Duodenal mucosa (tissue), 2 donors: ENCODE data around the gene FSTL4.

Experiments
- H3K27ac ChIP-seq: one replicate; pipeline ENCODE4 v1.7.0; 2013; ENCODE audit warnings: low read depth, low read length
- H3K27me3 ChIP-seq, 2 donors: one replicate each; pipeline ENCODE4 v1.7.0; 2013; ENCODE audit warnings: low read length in 2 of 2, control low read depth in 1 of 2; ENCODE audit not compliant: insufficient read depth in 2 of 2, control insufficient read depth in 1 of 2
- H3K36me3 ChIP-seq, 2 donors: one replicate each; pipeline ENCODE4 v1.7.0; 2013; ENCODE audit warnings: low read length in 2 of 2, control low read depth in 1 of 2; ENCODE audit not compliant: insufficient read depth in 2 of 2, control insufficient read depth in 1 of 2
- H3K4me1 ChIP-seq, 2 donors: one replicate each; pipeline ENCODE4 v1.7.0; 2013; ENCODE audit warnings: low read length in 2 of 2, control low read depth in 1 of 2; ENCODE audit not compliant: insufficient read depth in 2 of 2, control insufficient read depth in 1 of 2
- H3K4me3 ChIP-seq, 2 donors: one replicate each; pipeline ENCODE4 v1.7.0; 2013; ENCODE audit warnings: low read length in 2 of 2, low read depth in 1 of 2
- H3K9ac ChIP-seq, 2 donors: one replicate each; pipeline ENCODE4 v1.7.0; 2013; ENCODE audit warnings: low read length in 2 of 2, low read depth in 1 of 2
- H3K9me3 ChIP-seq, 2 donors: one replicate each; pipeline ENCODE4 v1.7.0; 2013; ENCODE audit warnings: low read length in 2 of 2, control low read depth in 1 of 2; ENCODE audit not compliant: control insufficient read depth in 1 of 2

The FSTL4 gene

DNA sequence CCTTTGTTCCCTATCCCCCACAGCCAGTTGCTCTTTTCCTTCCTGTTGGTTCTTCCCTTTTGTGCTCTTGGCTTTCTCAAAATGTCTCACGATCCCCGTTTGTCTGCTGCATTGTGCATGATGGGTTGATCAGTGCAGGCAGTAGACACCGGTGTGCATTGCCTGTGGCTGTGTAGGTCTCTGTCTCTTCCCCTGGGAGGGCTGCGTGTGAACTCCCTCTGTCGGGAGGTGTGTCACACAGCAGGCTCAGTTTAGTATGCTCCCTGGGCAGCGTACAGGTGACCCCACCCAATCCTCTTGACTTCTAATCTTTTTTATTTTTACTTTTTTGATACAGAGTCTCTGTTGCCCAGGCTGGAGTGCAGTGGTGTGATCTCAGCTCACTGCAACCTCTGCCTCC is 265.3 kb downstream of the FSTL4 start:
- H3K4me1 ChIP-seq, result no peaks in the 10 kb centered on the region

DNA sequence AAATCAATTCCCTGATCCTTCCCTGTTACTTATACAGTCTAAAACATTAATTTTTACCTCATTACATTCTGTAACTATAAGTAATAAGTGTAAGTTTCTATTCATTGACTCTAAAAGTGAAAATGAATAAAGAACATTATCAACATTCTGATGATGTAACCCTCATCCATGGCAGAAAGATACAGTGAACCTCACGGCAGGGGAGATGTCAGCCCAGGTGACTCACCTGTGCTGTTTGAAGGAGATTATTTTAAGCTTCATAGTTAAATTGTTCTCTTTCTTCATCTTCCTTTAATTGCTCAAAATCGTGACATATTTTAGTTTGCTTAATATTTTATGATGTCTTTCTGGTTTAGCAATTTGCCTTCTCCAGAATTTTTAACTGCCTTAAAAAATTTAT is 268.1 kb downstream of the FSTL4 start:
- Histone ChIP-seq H3K27me3 (no peaks in the 10 kb centered on the region), H3K9me3 (no peaks in the 10 kb centered on the region), H3K4me3 (no peak overlapping the region), H3K9ac (no peak overlapping the region), H3K27ac (no peak overlapping the region), H3K4me1 (no peaks in the 10 kb centered on the region), H3K36me3 (no peaks in the 10 kb centered on the region)

More for the DNA sequence above, 265.3 kb downstream of the FSTL4 start:
- Histone ChIP-seq H3K4me3 (no peak overlapping the region), H3K9me3 (no peaks in the 10 kb centered on the region), H3K9ac (no peak overlapping the region), H3K27ac (no peak overlapping the region), H3K36me3 (no peaks in the 10 kb centered on the region), H3K27me3 (no peaks in the 10 kb centered on the region)

DNA sequence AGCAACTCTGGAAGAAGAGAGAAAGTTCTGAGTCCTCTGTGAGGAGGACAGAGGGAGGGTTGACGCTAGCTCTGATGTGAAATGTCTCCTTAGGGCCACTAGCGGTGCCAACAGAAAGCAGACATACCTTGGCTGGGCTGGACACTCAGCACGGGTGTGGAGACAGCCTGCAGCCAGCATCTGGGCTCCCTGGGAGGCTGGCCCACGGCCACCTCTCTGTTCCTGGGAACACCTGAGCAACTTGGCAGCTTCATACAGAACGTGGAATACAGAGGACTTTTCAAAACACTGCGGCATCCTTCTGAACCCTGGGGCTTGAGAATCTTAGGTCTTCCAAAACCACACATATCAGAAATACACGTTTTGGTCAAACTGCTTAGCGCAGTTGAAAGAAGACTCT is 269.1 kb downstream of the FSTL4 start:
- Histone ChIP-seq H3K4me3 (no peak overlapping the region), H3K4me1 (no peaks in the 10 kb centered on the region), H3K9me3 (no peaks in the 10 kb centered on the region), H3K27ac (no peak overlapping the region), H3K27me3 (no peaks in the 10 kb centered on the region), H3K9ac (no peak overlapping the region), H3K36me3 (no peaks in the 10 kb centered on the region)

DNA sequence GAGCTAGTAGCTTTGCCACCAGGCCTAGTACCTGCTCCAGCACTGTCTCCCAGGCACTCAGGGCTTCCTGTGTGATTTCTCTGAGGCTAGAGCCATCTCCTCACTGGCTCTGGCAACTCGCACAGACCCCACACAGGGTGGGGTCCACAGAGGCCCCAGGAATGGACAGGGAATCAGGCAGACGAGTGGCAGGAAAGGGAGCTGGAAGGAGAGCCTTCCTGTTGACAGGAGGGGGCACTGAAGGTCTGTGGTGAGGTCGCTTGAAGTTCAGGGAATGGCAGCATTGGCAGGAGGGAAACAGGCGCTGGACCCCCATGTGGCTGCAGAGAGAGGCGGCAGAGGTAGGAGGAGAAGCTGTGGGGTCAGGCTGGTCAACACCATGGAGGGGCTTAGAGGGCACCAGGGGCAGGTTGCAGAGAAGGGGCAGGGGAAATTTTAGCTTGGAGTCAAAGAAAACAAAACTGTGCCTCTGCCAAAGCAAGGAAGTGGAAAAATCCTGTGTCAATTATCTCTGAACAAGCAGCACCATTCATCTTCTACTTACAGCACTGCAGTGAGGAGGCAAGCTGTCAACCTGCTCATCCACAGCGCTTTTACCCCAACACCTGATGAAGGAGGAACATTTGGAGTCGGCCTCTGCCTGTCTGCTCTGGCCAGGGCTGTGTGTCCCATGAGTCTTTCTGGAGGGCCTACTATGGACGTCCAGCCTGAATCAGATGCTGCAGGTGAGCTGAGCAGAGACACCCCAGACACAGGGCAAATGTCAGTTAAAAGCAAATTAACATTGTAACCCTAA is 270.2 kb downstream of the FSTL4 start:
- H3K27me3 ChIP-seq, result no peaks in the 10 kb centered on the region
- H3K27ac ChIP-seq, result no peak overlapping the region
- no peaks in the 10 kb centered on the region for H3K36me3 ChIP-seq
- H3K4me1 ChIP-seq, result no peaks in the 10 kb centered on the region
- H3K9ac ChIP-seq, result no peak overlapping the region
- no peak overlapping the region for H3K4me3 ChIP-seq
- no peaks in the 10 kb centered on the region for H3K9me3 ChIP-seq

DNA sequence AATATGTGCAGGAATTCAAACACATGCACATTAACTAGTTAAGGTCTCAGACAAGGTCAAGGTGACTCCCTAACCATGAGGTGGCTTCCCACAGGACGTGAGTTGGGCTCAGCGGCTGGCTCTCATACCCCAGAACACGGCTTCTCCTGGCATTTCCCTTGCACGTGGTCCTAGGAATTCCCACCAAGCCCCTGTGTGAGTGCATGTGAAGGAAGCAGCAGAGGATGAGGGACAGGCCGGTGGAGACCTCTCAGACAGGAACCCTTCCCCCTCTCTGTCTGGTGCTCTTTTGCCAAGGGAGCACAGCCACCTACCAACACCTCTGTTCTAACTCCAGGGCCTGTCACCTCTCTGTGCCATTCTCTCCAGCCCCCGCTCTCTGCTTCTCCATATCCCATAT is 271.0 kb downstream of the FSTL4 start:
- no peaks in the 10 kb centered on the region for H3K4me1 ChIP-seq
- H3K9me3 ChIP-seq, result no peaks in the 10 kb centered on the region
- H3K4me3 ChIP-seq, result no peak overlapping the region
- H3K27me3 ChIP-seq, result no peaks in the 10 kb centered on the region
- no peaks in the 10 kb centered on the region for H3K36me3 ChIP-seq
- H3K9ac ChIP-seq, result no peak overlapping the region
- no peak overlapping the region for H3K27ac ChIP-seq

DNA sequence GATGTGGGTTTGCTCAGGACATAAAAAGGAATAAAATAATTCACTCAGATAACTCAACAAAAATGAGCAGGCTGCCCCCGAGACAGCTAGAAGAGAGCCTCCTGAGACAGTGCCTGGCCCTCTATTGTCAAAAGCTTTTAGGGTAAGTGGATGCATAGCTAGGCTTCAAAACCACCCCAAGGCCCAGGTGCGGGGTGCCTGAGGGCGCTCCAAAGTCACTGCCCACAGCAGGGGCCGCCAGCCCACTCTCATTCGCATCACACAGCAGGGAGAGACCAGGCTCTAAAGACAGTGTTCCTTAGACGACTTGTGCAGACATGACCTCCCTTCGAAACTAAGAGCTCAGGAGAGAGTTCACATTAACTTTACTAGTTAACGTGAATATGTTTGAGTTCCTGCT is 271.5 kb downstream of the FSTL4 start:
- no peaks in the 10 kb centered on the region for H3K36me3 ChIP-seq
- H3K4me1 ChIP-seq, result no peaks in the 10 kb centered on the region
- no peaks in the 10 kb centered on the region for H3K27me3 ChIP-seq
- no peak overlapping the region for H3K27ac ChIP-seq
- H3K9ac ChIP-seq, result no peak overlapping the region
- H3K4me3 ChIP-seq, result no peak overlapping the region
- no peaks in the 10 kb centered on the region for H3K9me3 ChIP-seq

DNA sequence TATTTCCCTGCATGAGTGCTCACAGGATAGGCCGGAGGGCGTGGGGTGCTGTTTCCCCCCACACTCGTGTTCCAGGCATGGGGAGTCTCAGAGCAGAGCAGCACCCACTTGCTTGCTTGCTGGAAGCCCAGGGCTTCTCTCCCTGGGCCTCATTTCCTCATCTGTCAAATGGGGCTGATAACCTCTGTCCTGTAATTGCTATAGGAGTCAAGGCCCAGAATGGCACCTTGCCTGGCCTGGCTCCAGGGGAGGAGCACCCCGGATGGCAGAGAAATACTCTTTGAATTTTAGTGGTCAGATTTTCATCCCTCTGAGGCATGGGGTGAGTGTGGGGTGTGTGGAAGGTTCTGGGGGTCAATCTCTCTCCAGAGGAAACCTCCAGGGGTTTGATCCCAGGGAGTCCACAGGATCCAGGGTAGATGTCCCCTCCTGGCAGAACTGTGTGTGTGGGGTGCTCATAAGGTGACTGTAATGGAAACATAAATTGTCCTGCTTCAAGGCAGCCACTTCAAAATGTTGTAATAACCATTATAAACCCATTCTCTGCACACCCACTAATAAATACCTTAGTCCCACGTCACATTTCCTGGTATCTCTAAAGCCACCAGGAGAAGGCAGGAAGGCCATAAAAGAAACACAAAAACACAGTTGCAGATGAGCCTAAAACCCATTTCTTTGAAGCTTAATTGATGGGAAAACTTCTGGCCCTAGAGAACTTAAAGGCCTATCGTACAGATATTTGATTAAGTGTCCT is 272.2 kb downstream of the FSTL4 start:
- no peaks in the 10 kb centered on the region for H3K27me3 ChIP-seq
- no peak overlapping the region for H3K4me3 ChIP-seq
- no peaks in the 10 kb centered on the region for H3K4me1 ChIP-seq
- H3K27ac ChIP-seq, result no peak overlapping the region
- no peaks in the 10 kb centered on the region for H3K9me3 ChIP-seq
- H3K9ac ChIP-seq, result no peak overlapping the region
- H3K36me3 ChIP-seq, result no peaks in the 10 kb centered on the region

DNA sequence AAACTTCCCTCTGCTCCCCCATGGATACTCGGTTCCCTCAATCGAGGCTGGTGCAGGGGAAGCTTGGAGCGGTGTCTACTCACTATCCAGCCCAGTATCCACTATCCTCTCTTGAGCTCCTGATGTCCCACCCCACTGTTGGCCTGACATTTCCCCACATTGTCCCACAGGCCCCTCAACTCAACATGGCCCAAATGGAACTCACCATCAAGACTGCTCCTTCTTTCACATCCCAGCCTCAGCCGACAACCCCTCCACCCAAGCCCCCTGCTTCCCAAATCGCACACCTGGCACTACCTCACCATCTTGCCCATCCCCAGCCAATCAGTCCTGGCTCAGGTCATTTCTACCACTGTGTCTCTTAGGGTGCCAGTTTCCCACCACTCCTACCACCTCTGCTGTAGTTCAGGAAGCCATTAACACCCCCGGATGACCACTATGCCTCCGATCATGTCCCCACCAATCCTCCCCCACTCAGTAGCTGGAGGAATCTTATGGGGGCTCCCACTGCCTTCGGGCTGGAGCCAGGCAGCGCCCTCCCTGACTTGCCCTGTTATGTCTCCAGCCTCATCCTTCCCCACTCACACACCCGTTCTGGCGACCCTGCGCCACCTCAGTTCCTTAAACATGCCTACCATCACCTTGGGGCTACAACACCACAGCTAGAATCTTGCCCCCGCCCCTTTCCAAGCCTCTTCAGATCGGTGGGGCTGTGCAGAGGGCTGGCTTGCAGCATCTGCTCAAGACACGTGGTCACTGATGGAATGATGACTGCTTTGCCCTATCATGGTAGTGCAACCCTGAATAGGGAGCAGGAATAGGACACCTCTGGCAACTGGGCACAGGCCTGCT is 273.6 kb downstream of the FSTL4 start:
- no peak overlapping the region for H3K27ac ChIP-seq
- no peaks in the 10 kb centered on the region for H3K4me1 ChIP-seq
- H3K9ac ChIP-seq, result no peak overlapping the region
- H3K4me3 ChIP-seq, result no peak overlapping the region
- H3K9me3 ChIP-seq, result no peaks in the 10 kb centered on the region
- H3K36me3 ChIP-seq, result no peaks in the 10 kb centered on the region
- H3K27me3 ChIP-seq, result no peaks in the 10 kb centered on the region

DNA sequence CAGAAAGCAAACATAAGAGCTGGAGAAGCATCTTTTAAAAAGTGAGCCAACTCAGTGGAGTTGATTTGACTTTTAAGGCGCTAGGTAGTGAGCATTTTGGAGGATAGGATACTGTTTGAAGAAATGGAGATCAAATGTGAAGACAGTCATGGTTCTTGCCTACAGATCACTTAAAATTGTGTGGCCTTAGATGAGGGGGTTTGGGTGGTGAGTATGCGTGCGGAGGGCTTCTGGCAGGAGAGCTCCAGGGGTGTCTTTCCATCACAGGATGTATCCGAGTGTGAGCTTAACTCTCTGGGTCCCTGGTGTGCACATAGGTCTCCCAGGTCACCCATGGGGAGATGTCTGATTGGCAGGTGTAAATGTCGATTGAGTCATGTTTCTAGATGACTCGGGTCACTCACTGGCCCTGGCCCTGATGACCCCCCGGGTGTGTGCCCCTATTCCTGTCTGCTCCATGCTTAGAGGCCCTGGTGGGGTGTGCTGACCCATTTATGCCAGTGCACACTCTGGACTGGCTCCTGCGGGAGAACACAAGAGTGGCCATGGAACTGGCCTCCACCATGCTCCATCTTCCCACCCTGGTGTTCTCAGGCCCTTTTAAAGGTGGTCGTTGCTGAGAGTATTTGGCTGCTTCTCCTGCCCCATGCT is 274.4 kb downstream of the FSTL4 start:
- Histone ChIP-seq H3K9ac (no peak overlapping the region), H3K9me3 (no peaks in the 10 kb centered on the region), H3K27me3 (no peaks in the 10 kb centered on the region), H3K27ac (no peak overlapping the region), H3K4me3 (no peak overlapping the region), H3K36me3 (no peaks in the 10 kb centered on the region), H3K4me1 (no peaks in the 10 kb centered on the region)
